NCI-H1930 (cell line): ENCODE data around the gene PNMA1.

Source experiments
- DNase-seq, 2 experiments: peaks; one replicate each; lab custom pipeline; 2025; lab: John Stamatoyannopoulos, UW

The PNMA1 gene

DNA sequence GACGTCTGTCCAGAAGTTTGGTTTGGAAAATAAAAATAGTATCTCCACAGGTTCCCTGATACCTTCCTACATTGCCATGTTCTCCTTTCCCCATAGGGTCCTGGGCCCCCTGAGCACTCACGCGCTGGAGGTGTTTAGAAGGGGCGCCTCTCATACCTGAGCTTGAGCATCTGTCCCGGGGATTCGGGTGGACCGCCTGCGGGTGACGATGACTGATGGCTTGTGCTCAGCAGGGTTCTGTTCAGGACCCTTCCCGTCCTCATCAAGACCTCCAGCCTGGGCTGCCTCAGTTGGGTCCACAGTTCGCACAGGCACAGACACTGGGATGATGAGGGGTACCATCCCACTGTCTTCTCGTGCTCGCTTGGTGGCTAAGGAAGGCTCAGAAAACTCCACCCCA is 22.7 kb upstream of the PNMA1 start:
- no peak for DNase-seq

DNA sequence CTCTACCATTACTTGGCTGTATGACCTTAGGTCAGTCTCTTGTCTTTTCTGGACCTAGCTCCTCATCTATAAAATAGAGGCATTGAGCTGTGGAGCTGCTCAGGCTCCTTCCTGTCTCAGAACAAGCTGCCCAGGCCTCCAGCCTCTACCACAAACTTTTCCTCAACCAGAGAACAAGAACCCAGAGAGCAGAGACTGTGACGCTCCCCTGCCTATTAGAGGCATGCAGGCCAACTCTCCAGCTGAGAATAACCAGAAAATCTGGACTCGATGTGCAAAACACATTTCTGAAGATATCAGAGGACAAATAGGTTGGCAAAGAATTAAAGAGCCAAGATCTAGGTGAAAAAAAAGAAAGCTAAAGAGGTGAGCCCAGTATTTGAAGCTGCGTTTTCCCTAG is 17.8 kb upstream of the PNMA1 start:
- DNase-seq = no peak

DNA sequence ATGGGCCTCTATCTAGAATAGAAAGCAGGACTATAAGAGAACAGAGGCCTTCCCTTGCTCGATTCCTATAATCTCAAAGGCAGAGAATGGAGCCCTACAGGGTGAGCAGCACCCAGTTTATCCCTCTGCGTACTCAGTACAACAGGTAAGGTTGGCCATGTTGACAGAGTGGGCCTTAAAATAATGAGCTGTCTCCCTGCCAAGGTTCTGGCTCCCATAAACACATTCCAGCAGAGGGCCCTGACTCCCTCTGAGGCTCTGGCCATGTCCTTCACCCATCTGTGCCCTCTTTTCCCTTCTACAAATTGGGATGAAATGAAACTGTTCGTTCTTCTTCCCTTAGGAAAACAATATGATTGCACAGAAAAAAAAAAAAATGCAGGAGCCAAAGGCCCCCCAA is 16.9 kb upstream of the PNMA1 start:
- no peak for DNase-seq

DNA sequence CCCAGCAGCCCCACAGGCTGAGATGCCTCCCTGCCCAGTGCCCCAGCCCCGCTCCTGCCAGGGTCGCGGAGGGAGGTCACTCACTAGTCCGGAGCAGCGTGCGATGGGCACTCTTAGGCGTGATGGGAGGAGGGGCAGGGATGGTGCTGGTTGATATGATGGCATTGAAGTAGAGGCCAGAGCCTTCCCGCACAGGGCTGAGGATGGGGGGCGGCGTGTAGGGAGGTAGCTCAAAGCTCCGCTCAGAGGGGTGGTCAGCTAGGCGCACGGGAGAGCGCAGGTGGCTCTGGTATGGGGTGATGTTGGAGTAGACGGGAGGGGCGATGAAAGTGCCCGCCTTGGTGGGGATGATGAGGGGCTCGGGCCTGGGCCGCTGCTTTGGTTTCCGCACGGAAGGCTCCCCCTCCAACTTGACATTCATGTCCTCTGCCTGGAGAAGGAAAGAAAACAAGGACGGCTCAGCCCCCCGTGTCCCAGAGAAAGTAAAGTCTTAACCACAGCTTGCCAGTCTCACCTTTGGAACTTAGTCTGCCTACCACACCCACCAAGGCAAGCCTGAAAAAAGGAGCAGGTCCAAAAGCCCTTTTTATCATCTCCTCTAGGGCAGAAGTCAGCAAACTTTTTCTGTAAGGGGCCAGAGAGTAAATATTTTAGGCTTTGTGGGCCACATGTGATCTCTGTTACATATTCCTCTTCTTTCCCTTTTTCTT is 15.5 kb upstream of the PNMA1 start:
- DNase-seq = no peak

DNA sequence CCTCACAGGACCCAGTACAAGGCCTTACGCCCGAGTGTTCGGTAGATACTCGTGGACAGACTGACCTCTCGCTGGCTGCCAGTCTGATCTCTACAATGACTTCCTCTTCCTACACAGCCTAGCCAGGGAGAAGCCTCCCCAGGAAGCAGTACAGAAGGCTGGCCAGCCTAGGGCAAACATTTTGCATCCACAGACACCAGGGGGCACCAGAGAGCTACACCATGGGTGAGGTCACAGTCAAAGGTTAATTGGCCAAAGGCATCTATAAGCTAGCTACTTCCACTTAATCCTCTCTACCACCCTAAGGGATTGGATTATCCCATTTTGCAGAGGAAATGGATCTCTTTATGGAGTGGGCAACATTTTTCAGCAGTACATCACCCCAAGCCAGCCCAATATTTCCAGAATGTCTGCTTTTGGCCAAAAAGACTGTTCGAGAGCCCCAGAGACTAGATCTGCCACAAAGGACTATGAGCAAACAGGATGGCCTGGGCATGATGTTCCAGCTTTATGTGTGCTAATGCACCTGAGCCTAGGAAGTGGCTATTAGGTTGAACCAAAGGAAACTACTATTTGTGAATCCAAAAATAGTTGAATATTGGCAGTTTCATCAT is 14.6 kb upstream of the PNMA1 start:
- DNase-seq = peak; percentile 36 to 63

DNA sequence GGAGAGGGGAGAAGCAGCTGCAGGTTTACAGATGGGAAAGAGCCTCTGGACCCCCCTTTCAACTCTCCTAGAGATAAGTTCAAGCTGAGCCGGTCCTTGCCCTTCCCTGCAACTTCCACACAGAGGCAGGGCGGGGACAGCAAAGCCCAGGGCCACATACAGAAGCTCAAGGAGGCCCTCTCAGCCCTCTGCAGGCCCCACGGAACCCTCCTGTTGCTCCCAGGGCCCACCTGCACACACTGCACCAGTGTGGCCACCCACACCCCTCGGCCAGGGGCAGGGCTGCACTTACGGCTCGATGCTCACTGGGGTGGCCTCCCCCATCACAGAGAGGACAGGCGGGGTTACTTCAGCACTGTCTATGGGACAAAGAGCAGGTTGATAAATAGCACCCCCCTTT is 13.0 kb upstream of the PNMA1 start:
- DNase-seq = no peak

DNA sequence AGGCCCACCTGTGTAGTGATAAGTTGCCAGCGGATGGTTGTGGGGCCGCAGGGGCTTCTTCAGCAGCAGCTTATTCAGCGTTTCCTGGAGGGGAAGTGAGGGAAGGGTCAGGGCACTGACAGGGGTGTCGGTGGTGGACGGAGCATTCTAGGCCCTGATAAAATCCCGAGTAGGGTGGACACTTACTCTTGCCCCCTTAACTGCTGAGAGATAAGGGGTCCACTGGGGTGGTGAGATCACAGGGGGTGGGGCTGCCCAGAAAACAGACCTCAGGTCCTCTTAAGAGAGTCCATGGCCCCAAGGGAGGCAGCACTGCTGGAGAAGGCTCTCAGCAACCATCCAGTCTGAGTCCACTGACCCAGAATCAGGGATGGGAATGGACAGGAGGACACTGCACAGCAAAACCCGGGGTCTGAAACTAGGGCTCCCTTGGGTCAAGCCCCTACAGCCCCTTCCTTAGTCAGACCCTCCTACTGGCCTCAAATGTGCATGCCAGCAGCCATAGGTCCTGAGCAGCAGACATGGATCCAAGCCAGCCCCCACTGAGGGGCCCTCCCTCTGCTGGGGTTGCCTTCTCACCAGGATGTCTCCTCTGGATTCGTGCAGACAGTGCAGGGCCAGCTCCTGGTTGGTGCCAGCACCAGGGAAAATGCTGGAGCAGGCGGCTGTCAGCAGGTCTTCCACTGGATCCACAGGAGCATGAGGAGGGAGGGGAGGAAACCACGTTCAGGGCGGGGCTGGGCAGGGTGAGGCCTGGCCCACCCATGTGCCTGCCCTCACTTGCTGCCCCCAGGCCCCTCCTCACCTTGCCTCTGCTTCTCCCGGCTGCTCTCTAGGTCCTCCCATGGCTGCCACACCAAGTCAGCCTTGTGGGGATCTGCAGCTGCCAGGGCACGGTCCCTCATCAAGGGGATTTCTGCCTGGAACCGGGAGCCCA is 12.1 kb upstream of the PNMA1 start:
- DNase-seq = no peak

DNA sequence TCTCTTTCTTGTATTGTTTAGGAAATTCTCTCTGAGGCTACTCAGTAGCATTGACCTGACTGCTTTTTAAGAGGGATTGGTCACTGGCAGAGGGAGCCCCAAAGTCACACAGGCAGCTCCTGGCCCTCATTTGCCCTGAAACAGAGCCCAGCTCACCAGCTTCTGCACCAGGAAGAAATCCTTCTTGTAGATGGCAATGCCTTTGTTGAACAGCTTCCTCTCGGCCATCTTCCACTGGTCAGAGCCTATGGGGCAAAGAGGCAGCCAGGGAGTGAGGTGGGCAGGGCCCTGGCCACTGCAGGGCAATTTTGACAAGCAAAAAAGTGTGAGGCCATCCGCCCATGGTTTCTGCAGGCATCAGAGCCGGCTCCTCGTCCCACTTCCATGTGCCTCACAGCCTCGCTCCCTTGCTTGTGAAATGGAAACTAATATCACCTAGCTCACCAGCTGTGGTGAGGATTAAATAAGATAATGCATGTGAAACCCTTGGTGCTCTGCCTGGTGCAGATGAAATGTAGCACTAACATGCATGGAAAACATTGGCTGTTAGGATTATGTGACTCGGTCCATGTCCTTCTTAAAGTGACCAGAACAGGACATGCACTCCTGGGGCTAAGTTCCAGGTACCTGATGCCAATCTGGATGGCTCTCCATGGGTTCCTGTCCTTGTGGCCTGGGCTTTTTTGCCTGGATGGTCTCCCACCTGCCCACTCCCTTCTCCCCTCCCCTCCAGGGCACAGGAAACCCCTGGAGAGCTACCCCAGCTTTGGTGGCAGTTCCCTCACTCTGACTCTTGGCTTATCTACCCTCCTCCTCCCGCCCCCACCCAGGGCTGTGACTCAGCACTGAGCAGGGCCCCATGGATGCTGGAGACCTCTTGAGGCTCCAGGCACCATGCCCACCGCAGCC is 11.2 kb upstream of the PNMA1 start:
- no peak for DNase-seq

DNA sequence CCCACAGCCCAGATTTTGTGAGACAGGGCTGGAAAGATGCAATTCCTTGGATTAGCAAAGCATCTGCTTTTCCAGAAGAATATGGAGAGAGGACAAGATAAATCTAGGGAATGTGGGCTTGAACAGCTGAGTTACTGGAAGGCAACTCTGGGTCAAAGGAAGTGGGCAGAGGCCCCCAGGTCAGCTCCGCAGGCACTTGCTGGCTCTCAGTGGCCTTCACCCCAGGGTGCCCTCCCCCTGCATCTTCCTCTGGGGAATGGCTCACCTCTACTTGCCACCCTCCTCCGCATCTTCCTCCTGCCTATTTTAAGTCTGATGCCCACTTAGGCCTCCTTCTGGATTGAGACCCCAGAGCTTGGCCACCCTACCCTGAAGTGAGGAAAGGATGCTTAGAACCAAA is 10.5 kb upstream of the PNMA1 start:
- DNase-seq = no peak

DNA sequence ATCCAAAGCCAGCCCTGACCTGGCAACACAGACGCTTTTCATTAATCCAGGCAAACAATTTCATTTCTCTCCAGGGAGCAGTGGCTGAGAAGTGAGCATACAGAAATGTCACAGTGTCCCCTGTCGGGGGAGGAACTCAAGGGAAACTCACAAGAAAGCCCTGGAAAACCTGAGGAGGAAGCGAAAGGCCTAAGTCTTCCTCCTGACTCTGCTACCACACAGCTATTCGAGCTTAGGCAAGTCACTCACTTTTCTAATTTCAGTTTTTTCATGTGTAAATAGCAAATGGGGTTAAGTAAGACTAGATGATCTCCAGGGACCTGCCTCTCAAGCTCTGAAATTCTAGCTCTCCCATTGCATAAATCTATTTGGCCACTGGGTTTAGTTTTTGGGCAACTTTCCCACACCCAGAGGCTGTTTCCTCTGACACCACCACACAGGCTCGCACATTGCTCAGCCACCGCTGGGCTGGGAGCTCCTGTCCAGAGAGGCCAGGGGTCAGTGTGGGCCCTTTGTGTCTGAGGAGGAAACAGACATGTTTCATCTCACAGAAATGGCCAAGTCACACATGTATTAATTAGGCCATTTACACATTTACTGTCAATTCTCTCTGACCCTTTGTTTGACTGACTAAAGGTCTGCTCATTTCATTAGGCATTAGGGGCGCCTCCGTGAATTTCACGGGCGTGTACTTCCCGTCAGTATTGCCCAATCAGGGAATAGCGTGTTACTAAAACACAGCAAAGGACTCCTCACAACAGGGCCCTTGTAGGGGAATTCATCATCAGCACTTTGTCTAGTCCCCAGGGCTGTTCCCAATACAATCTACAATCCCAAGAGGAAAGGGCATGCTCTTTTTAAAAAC is 9.8 kb upstream of the PNMA1 start:
- no peak for DNase-seq

DNA sequence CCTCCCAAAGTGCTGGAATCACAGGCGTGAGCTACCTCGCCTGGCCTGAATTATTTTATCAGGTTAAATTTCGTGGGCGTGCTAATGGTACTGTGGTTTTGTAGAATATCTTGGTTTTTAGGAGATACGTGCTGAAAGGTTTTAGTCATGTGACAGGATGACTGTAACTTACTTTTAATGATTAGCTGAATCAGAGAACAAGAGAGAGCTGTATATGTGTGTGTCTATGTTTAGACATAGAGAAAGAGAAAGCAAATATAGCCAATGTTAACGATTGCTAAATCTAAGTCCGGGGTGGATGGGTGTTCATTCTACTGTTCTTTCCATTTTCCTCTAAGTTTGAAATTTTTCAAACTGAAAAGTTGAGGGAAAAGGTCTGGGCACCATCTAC is 9.2 kb upstream of the PNMA1 start:
- no peak for DNase-seq

DNA sequence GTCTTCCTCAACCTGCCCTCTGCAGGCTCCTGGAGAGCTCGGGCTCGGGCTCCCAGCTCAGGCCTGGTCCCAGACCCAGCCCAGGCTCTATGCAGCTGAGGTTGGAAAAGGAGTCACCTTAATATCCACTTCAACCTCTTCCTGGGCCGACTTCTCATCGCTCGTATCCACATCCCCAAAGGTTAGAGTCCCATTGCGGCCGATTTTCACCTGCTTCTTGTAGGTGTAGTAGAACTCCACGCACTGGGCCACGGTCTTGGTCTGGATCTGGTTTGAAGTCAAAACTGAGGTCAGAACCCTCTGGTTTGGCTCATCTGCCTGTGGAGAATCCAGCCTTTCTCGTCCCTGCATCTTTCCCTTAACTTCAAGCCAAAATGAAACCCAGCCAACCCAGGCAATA is 8.4 kb upstream of the PNMA1 start:
- DNase-seq = no peak

DNA sequence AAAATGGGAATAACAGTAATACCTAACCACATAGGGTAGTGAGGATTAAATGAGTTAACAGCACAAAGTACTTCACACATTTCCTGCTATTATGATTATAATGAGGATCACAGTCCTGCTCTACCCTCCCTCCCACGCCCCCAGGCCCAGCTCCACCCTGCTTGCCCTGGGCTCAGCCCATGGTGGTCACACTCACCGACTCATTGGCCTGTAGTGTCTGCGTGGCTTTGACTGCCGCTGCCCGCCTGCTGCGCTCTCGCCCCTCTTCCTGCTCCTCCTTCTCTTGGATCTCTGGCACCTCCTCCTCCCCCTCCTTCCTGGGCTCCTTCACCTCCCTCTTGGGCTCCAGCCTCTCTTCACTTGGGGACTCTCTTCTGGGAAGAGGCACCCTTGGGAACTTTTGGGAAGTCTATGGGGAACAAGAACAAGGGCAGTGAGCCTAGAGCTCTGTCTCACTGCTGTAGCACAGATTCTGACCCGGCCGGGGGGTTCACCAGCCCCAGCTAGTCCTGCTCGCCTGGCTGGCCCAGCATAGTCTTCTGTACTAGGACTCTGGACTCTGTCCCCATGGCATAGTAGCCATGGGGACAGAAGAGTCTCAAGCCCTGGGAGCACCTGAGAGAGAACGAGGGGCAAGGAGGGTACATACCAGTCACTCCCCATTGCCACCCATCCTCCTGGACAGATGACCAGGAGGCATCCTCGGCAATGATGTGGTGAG is 7.1 kb upstream of the PNMA1 start:
- no peak for DNase-seq

DNA sequence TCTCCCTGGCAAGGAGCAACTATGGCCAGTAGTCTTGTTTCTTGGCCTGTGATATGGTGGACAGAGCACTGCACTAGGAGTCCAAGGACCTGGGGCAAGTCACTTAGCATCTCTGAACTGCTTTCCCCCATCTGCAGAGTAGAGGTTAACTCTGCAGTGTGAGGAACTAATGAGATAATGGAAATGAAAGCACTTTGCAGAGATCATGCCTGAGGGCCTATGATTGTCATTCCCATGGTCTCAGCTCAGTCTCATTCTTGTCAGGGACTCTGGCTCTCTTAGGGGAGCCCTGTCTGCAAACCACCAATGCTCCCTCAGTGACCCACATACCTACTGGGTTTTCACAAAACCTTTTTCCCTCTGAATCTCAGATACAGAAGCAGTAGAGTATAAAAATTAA is 6.5 kb upstream of the PNMA1 start:
- no peak for DNase-seq

DNA sequence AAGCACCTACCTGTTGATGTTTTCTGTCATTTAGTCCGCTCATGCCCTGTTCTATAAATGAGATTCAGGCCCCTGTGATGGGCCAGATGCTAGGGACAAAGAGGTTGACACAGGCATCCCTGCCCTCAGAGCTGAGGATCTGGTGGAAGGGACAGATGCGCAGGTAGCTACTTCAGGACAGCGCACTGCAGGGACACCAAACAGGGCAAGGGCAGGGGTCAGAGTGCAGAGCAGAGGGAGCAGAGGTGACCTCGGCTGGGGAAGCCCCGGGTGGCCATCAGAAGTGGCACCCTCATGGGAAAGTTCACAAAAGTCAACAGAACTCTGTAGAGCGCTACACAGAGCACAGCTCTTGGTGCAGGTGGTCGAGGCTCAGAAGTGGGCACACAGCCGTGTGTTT is 5.6 kb upstream of the PNMA1 start:
- DNase-seq = no peak

DNA sequence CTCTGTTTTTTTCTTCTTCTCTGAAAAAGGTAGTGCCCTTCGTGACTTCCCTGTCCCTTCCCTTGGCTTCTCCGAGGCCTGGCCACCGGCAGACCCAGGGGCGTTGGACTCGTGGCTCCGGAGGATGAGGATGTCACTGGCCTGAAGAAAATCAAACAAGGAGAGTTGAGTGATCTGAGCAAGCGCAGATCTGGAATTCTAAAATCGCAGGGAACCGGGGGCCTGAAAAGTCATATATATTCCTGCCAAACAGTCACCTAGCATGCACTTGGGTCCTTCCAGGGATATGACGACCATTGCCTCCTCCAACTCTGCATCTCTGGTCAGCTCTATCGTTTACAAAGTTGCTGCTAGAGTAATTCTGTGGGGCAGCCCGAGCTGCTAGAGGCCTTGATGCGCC is 5.2 kb upstream of the PNMA1 start:
- no peak for DNase-seq

DNA sequence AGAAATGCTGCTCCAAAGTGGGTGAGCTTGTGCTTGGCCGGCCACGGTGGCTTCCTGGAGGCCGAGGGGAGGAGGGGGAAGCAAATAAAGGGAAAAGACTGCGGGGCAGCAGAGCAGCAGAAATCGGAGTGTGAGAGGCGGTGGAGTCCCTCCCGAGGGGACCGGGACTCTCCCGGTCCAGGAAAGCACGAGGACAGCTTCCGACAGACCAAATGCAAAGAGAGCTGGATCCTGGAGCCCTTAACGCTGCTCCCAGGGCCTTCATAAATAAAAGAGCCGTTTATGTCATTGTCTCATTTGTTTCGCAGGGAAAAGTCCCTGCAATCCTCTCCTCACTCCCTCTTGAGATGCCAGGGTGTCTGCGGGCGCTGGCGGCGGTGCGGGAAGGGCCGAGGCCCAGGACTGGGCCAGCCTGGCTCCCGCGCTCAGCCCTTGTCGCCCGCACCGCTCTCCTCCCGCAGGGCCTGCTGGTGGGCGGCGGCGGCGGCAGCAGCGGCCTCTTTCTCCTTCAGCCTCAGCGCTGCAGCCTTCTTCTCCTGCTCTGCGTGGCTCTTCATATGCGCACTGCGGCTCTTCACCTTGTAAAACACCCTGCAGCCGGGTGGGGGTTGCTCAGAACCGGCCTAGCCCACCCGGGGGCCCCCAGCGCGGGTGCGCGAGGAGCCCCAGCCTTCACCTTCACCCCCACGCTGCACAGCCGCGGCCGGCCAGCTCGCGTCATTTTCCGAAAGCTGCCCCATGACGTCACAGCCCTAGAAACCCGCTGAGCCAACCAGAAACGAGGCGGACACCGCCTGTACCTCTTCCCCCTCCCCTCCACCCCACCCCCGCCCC is 4.5 kb upstream of the PNMA1 start:
- no peak for DNase-seq

DNA sequence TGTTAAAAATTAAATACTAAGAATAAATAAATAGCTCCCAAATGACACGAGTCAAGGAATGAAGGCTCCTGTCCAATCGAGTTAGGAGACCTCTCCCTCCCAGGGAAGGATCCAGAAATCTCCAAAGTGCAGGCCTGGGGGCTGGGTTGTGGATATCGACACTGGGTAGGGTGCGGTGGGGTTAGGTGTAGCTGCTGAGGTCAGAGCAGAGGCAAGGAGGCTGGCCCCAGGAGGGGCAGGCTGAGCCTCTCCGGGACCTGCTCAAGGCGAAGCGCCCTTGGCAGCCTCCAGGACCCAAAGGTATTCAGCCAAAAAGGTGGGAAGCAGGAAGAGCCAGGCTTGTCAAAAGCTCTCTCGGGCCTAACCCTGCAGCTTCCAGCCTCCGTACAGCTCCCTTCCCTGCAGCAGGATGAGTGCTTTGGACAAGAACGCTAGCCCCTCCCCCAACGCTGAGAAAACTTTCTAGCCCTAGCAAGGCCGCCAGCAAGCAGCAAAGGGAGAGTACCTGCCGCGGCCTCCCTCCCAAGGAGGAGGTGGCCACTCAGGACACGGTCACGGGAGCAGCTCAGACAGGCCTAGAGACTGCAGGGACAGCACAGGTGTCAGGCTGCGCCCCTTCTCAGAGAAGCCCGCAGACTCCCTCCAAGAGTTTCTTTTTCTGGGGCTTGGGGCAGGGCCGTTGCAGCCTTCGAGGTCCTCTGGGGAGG is 3.7 kb upstream of the PNMA1 start:
- no peak for DNase-seq

DNA sequence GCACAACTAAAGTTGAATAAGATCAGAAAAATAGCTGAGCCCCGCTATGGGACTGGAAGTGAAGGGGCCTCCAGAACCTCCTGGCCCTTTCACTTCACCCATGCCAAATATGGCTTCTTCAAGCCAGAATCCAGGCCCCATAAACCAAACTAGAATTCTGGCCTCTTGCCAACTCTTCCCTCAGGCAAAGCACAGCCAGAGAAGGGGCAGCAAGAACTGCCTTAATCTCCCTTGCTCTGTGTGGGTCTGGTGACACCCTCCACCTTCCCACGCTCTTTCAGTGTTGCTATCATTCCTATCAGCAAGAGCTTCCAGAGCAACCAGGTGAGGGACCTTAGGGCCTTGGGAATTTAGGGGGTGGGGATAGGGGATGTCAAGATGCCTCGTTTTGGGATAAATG is 3.1 kb upstream of the PNMA1 start:
- no peak for DNase-seq
